HepG2 (cell line): ENCODE measurements around the gene ACTR10. TPM values are rescaled to one million over a fixed set of nuclear protein-coding genes. Genes with fewer than 3 reads are reported as not detected.

Experiments
- AGO1 ChIP-seq: fragments of 200-400 bp; formaldehyde crosslinking; IDR thresholded peaks from 2 replicates; pipeline ENCODE4 v1.6.1; 2017; ENCODE audit warnings: mild to moderate bottlenecking, low read depth, low read length, moderate library complexity; ENCODE audit not compliant: poor library complexity, severe bottlenecking
- ETV5 ChIP-seq: IDR thresholded peaks from 2 replicates; pipeline ENCODE4 v1.6.1; 2018; ENCODE audit warnings: missing biosample characterization, missing genetic modification reagents, inconsistent platforms, borderline replicate concordance
- GFI1 ChIP-seq: sonication (generic); formaldehyde crosslinking; IDR thresholded peaks from 2 replicates; pipeline ENCODE4 v1.5.0; 2020; ENCODE audit warnings: missing genetic modification reagents, mild to moderate bottlenecking, borderline replicate concordance
- HOXA5 ChIP-seq: sonication (generic); formaldehyde crosslinking; IDR thresholded peaks from 2 replicates; pipeline ENCODE4 v1.4.0; 2020; ENCODE audit warnings: missing genetic modification reagents
- KLF13 ChIP-seq: sonication (generic); formaldehyde crosslinking; IDR thresholded peaks from 2 replicates; pipeline ENCODE4 v1.4.0; 2020; ENCODE audit warnings: mild to moderate bottlenecking, missing genetic modification reagents
- POGK ChIP-seq: sonication (generic); formaldehyde crosslinking; conservative IDR thresholded peaks from 2 replicates; pipeline ENCODE4 v1.8.0; 2022; ENCODE audit warnings: mild to moderate bottlenecking, moderate library complexity, missing genetic modification reagents
- POLR2G ChIP-seq: fragments of 200-400 bp; formaldehyde crosslinking; IDR thresholded peaks from 2 replicates; pipeline ENCODE4 v1.6.1; 2018; ENCODE audit warnings: mild to moderate bottlenecking, low read depth, low read length, moderate library complexity
- TGIF2 ChIP-seq: IDR thresholded peaks from 2 replicates; pipeline ENCODE4 v1.6.1; 2016; ENCODE audit warnings: control low read depth, missing compliant biosample characterization
- ZFAT ChIP-seq: sonication (generic); formaldehyde crosslinking; conservative IDR thresholded peaks from 2 replicates; pipeline ENCODE4 v1.8.1; 2023; ENCODE audit warnings: missing genetic modification reagents, inconsistent platforms
- ZHX2 ChIP-seq, 2 experiments: sonication (generic) in 1 of 2; formaldehyde crosslinking in 1 of 2; IDR thresholded peaks; 2 replicates each; pipeline versions ENCODE4 v1.6.1 to v1.9.0; 2014 to 2022; ENCODE audit warnings: antibody characterized with exemption in 1 of 2, borderline replicate concordance in 1 of 2, inconsistent platforms in 1 of 2, low read depth in 1 of 2, missing genetic modification reagents in 1 of 2
- ZNF431 ChIP-seq: sonication (generic); formaldehyde crosslinking; IDR thresholded peaks from 2 replicates; pipeline ENCODE4 v1.9.0; 2022; ENCODE audit warnings: missing genetic modification reagents, low read depth, mild to moderate bottlenecking, borderline replicate concordance
- ZNF563 ChIP-seq: sonication (generic); formaldehyde crosslinking; IDR thresholded peaks from 2 replicates; pipeline ENCODE4 v1.8.0; 2022; ENCODE audit warnings: mild to moderate bottlenecking, moderate library complexity, missing genetic modification reagents
- ZNF747 ChIP-seq: sonication (generic); formaldehyde crosslinking; IDR thresholded peaks from 2 replicates; pipeline ENCODE4 v1.8.1; 2023; ENCODE audit warnings: missing genetic modification reagents, mild to moderate bottlenecking, borderline replicate concordance
- ZSCAN21 ChIP-seq: sonication (generic); formaldehyde crosslinking; IDR thresholded peaks from 2 replicates; pipeline ENCODE4 v1.8.0; 2022; ENCODE audit warnings: mild to moderate bottlenecking, missing genetic modification reagents, moderate library complexity, borderline replicate concordance
- polyA plus RNA-seq, 8 experiments: library from polyadenylated mRNA; depleted of rRNA in 3 of 8; stranded (reverse) in 7 of 8; unstranded in 1 of 8; fragments of >200 nt; fragmentation: Illumina TruSeq in 4 of 8; extraction: Trizol in 4 of 8; gene quantifications; 2 replicates each; pipeline versions ENCODE4 v1.2.1 to v1.2.3, GENCODE V29; 2011 to 2016; ENCODE audit warnings: low read depth in 4 of 8, missing spikeins in 1 of 8, mixed read lengths in 1 of 8; ENCODE audit not compliant: insufficient read depth in 1 of 8
- total RNA-seq, 5 experiments: library from RNA; depleted of rRNA; stranded (reverse); fragments of >200 nt; fragmentation: Illumina TruSeq; extraction: Trizol; gene quantifications; 2 replicates each; pipeline ENCODE4 v1.2.3, GENCODE V29; 2016; ENCODE audit warnings: low read depth in 1 of 5
- TF ChIP-seq, protein P1 (sequence below): sonication (generic); formaldehyde crosslinking; IDR thresholded peaks from 2 replicates; pipeline ENCODE4 v1.4.0; 2020; ENCODE audit warnings: missing genetic modification reagents

ACTR10 gene
- total and polyA plus RNA-seq, 2 of the 13 experiments (the other 11 are each of a cell fraction or from before 2014, with no cell fraction given), result 30.0 to 41.3 TPM

GRCh38 chr14:58199726-58200479 is at the start of gene ACTR10 (continued):
- TF ChIP-seq ZHX2 (IDR thresholded peaks at IDR 0.05; ENCODE audit: low read depth) (no peak), ZHX2 (CRISPR knock-in tag; IDR thresholded peaks at IDR 0.05; ENCODE audit: borderline replicate concordance) (no peak), TGIF2 (CRISPR knock-in tag) (no peak), ZFAT (CRISPR knock-in tag) (no peak), KLF13 (no peak), AGO1 (no peak), HOXA5 (CRISPR knock-in tag) (0 out of 2 replicates have a peak, but pooled peaks have one; percentile 65), ZNF563 (0 out of 2 replicates have a peak, but pooled peaks have one; percentile 58), POLR2G (peak; percentile 80), ETV5 (CRISPR knock-in tag) (no peak), ZNF431 (CRISPR knock-in tag) (no peak), ZSCAN21 (no peak), POGK (CRISPR knock-in tag) (no peak), ZNF747 (CRISPR knock-in tag) (0 out of 2 replicates have a peak, but pooled peaks have one; percentile 33), GFI1 (CRISPR knock-in tag) (no peak)
- TF ChIP-seq, protein P1, sequence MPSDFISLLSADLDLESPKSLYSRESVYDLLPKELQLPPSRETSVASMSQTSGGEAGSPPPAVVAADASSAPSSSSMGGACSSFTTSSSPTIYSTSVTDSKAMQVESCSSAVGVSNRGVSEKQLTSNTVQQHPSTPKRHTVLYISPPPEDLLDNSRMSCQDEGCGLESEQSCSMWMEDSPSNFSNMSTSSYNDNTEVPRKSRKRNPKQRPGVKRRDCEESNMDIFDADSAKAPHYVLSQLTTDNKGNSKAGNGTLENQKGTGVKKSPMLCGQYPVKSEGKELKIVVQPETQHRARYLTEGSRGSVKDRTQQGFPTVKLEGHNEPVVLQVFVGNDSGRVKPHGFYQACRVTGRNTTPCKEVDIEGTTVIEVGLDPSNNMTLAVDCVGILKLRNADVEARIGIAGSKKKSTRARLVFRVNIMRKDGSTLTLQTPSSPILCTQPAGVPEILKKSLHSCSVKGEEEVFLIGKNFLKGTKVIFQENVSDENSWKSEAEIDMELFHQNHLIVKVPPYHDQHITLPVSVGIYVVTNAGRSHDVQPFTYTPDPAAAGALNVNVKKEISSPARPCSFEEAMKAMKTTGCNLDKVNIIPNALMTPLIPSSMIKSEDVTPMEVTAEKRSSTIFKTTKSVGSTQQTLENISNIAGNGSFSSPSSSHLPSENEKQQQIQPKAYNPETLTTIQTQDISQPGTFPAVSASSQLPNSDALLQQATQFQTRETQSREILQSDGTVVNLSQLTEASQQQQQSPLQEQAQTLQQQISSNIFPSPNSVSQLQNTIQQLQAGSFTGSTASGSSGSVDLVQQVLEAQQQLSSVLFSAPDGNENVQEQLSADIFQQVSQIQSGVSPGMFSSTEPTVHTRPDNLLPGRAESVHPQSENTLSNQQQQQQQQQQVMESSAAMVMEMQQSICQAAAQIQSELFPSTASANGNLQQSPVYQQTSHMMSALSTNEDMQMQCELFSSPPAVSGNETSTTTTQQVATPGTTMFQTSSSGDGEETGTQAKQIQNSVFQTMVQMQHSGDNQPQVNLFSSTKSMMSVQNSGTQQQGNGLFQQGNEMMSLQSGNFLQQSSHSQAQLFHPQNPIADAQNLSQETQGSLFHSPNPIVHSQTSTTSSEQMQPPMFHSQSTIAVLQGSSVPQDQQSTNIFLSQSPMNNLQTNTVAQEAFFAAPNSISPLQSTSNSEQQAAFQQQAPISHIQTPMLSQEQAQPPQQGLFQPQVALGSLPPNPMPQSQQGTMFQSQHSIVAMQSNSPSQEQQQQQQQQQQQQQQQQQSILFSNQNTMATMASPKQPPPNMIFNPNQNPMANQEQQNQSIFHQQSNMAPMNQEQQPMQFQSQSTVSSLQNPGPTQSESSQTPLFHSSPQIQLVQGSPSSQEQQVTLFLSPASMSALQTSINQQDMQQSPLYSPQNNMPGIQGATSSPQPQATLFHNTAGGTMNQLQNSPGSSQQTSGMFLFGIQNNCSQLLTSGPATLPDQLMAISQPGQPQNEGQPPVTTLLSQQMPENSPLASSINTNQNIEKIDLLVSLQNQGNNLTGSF, result no peak
